ENCODE data around the gene CCR5AS.

The CCR5AS gene

GRCh38 chr3:46353090-46353489 lies 53.8 kb downstream of the CCR5AS start:
- Histone ChIP-seq H3K9ac (ENCODE audit: low read length in 2 of 2) (no peak overlapping the region), H3K4me1 (ENCODE audit: control insufficient read depth, insufficient read depth, low read length) (no peaks in the 10 kb centered on the region), H3K36me3 (ENCODE audit: control insufficient read depth in 2 of 2, insufficient read depth in 2 of 2, low read length in 2 of 2) (no peaks in the 10 kb centered on the region), H3K9me3 (ENCODE audit: control insufficient read depth in 2 of 2, low read length in 2 of 2) (no peaks in the 10 kb centered on the region), H3K27ac (ENCODE audit: low read length) (no peak overlapping the region), H3K4me3 (ENCODE audit: low read length in 2 of 2) (no peak overlapping the region), H3K27me3 (ENCODE audit: control insufficient read depth in 1 of 2, insufficient read depth in 2 of 2, low read length in 2 of 2) (peaks cover 0 to 5% of the 10 kb centered on the region in 2 donors)

DNA sequence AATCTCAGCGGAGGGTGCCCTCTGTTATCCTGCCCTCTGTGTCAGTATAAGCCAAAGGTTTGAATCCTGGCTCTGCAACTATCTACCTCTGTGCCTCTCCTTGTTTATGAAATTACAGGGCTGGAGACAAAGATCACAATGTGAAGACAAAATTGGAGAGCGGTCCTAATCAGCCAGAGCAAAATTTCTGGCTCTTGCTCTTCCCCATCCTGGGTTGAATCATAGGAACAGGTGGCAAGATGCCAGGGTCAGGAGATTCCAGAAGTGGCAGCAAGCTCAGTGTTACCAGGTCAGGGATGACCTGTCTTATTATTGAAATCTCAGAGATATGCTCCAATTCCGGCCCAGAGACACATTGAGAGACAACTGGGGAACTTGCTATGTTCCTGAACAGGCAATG lies 55.2 kb downstream of the CCR5AS start:
- Histone ChIP-seq H3K27me3 (ENCODE audit: control insufficient read depth in 1 of 2, insufficient read depth in 2 of 2, low read length in 2 of 2) (peaks cover 0 to 2% of the 10 kb centered on the region in 2 donors), H3K27ac (ENCODE audit: low read length) (no peak overlapping the region), H3K4me3 (ENCODE audit: low read length in 2 of 2) (no peak overlapping the region), H3K9ac (ENCODE audit: low read length in 2 of 2) (no peak overlapping the region), H3K9me3 (ENCODE audit: control insufficient read depth in 2 of 2, low read length in 2 of 2) (no peaks in the 10 kb centered on the region), H3K4me1 (ENCODE audit: control insufficient read depth, insufficient read depth, low read length) (no peaks in the 10 kb centered on the region), H3K36me3 (ENCODE audit: control insufficient read depth in 2 of 2, insufficient read depth in 2 of 2, low read length in 2 of 2) (no peaks in the 10 kb centered on the region)

DNA sequence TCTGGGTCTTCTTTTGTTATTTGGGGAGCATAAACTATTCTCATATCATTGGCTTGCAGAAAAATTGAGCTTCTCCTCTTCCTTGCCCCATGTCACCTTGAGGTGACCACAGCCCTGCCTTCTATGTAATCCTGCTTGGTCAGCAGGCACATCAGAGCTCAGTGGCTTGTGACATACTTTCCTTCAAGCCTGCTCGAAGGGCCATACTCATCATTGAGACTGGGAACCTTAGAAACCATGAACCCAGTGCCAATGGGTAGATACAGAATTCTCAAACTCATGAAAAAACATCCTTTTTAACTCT lies 56.7 kb downstream of the CCR5AS start:
- Histone ChIP-seq H3K9ac (ENCODE audit: low read length in 2 of 2) (no peak overlapping the region), H3K4me3 (ENCODE audit: low read length in 2 of 2) (no peak overlapping the region), H3K9me3 (ENCODE audit: control insufficient read depth in 2 of 2, low read length in 2 of 2) (no peaks in the 10 kb centered on the region), H3K4me1 (ENCODE audit: control insufficient read depth, insufficient read depth, low read length) (no peaks in the 10 kb centered on the region), H3K36me3 (ENCODE audit: control insufficient read depth in 2 of 2, insufficient read depth in 2 of 2, low read length in 2 of 2) (no peaks in the 10 kb centered on the region), H3K27me3 (ENCODE audit: control insufficient read depth in 1 of 2, insufficient read depth in 2 of 2, low read length in 2 of 2) (peaks cover 0 to 2% of the 10 kb centered on the region in 2 donors), H3K27ac (ENCODE audit: low read length) (no peak overlapping the region)

- Histone ChIP-seq H3K9me3 (ENCODE audit: control insufficient read depth in 2 of 2, low read length in 2 of 2) (no peaks in the 10 kb centered on the region), H3K27me3 (ENCODE audit: control insufficient read depth in 1 of 2, insufficient read depth in 2 of 2, low read length in 2 of 2) (peaks cover 0 to 2% of the 10 kb centered on the region in 2 donors), H3K4me3 (ENCODE audit: low read length in 2 of 2) (no peak overlapping the region), H3K4me1 (ENCODE audit: control insufficient read depth, insufficient read depth, low read length) (no peaks in the 10 kb centered on the region), H3K9ac (ENCODE audit: low read length in 2 of 2) (no peak overlapping the region), H3K36me3 (ENCODE audit: control insufficient read depth in 2 of 2, insufficient read depth in 2 of 2, low read length in 2 of 2) (no peaks in the 10 kb centered on the region), H3K27ac (ENCODE audit: low read length) (no peak overlapping the region)
Measured at GRCh38 chr3:46349484-46350261, 57.2 kb downstream of the CCR5AS start.

GRCh38 chr3:46348823-46349482 lies 57.9 kb downstream of the CCR5AS start:
- Histone ChIP-seq H3K9me3 (ENCODE audit: control insufficient read depth in 2 of 2, low read length in 2 of 2) (no peaks in the 10 kb centered on the region), H3K27me3 (ENCODE audit: control insufficient read depth in 1 of 2, insufficient read depth in 2 of 2, low read length in 2 of 2) (peaks cover 0 to 2% of the 10 kb centered on the region in 2 donors), H3K9ac (ENCODE audit: low read length in 2 of 2) (no peak overlapping the region), H3K4me1 (ENCODE audit: control insufficient read depth, insufficient read depth, low read length) (no peaks in the 10 kb centered on the region), H3K4me3 (ENCODE audit: low read length in 2 of 2) (no peak overlapping the region), H3K36me3 (ENCODE audit: control insufficient read depth in 2 of 2, insufficient read depth in 2 of 2, low read length in 2 of 2) (no peaks in the 10 kb centered on the region), H3K27ac (ENCODE audit: low read length) (no peak overlapping the region)

GRCh38 chr3:46344476-46344875 lies 62.4 kb downstream of the CCR5AS start:
- Histone ChIP-seq H3K36me3 (ENCODE audit: control insufficient read depth in 2 of 2, insufficient read depth in 2 of 2, low read length in 2 of 2) (no peaks in the 10 kb centered on the region), H3K4me3 (ENCODE audit: low read length in 2 of 2) (no peak overlapping the region), H3K9ac (ENCODE audit: low read length in 2 of 2) (no peak overlapping the region), H3K9me3 (ENCODE audit: control insufficient read depth in 2 of 2, low read length in 2 of 2) (no peaks in the 10 kb centered on the region), H3K27me3 (ENCODE audit: control insufficient read depth in 1 of 2, insufficient read depth in 2 of 2, low read length in 2 of 2) (no peaks in the 10 kb centered on the region), H3K27ac (ENCODE audit: low read length) (no peak overlapping the region), H3K4me1 (ENCODE audit: control insufficient read depth, insufficient read depth, low read length) (no peaks in the 10 kb centered on the region)

DNA sequence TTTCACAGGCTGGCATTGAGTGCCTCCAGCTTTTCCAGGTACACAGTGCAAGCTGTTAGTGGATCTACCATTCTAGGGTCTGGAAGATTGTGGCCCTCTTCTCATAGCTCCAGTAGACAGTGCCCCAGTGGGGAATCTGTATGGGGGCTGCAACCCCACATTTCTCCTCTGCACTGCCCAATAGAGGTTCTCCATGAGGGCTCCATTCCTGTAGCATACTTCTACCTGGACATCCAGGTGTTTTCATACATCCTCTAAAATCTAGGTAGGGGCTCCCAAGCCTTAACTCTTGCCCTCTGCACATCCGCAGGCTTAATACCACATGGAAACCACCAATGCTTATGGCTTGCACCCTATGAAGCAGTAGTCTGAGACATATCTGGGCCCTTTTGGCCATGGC lies 68.0 kb downstream of the CCR5AS start:
- Histone ChIP-seq H3K36me3 (ENCODE audit: control insufficient read depth in 2 of 2, insufficient read depth in 2 of 2, low read length in 2 of 2) (no peaks in the 10 kb centered on the region), H3K27me3 (ENCODE audit: control insufficient read depth in 1 of 2, insufficient read depth in 2 of 2, low read length in 2 of 2) (no peaks in the 10 kb centered on the region), H3K4me3 (ENCODE audit: low read length in 2 of 2) (no peak overlapping the region)

GRCh38 chr3:46337911-46338310 lies 69.0 kb downstream of the CCR5AS start:
- Histone ChIP-seq H3K9ac (ENCODE audit: low read length in 2 of 2) (no peak overlapping the region), H3K36me3 (ENCODE audit: control insufficient read depth in 2 of 2, insufficient read depth in 2 of 2, low read length in 2 of 2) (no peaks in the 10 kb centered on the region), H3K27me3 (ENCODE audit: control insufficient read depth in 1 of 2, insufficient read depth in 2 of 2, low read length in 2 of 2) (no peaks in the 10 kb centered on the region), H3K27ac (ENCODE audit: low read length) (no peak overlapping the region), H3K9me3 (ENCODE audit: control insufficient read depth in 2 of 2, low read length in 2 of 2) (peaks cover 0 to 5% of the 10 kb centered on the region in 2 donors), H3K4me1 (ENCODE audit: control insufficient read depth, insufficient read depth, low read length) (no peaks in the 10 kb centered on the region), H3K4me3 (ENCODE audit: low read length in 2 of 2) (no peak overlapping the region)

More for the DNA sequence above, 68.0 kb downstream of the CCR5AS start:
- H3K27ac ChIP-seq (ENCODE audit: low read length), result no peak overlapping the region
- H3K9ac ChIP-seq (ENCODE audit: low read length in 2 of 2), result no peak overlapping the region
- H3K4me1 ChIP-seq (ENCODE audit: control insufficient read depth, insufficient read depth, low read length), result no peaks in the 10 kb centered on the region
- peaks cover 0 to 5% of the 10 kb centered on the region in 2 donors for H3K9me3 ChIP-seq (ENCODE audit: control insufficient read depth in 2 of 2, low read length in 2 of 2)

- Histone ChIP-seq H3K4me1 (ENCODE audit: control insufficient read depth, insufficient read depth, low read length) (no peaks in the 10 kb centered on the region), H3K27me3 (ENCODE audit: control insufficient read depth in 1 of 2, insufficient read depth in 2 of 2, low read length in 2 of 2) (no peaks in the 10 kb centered on the region), H3K4me3 (ENCODE audit: low read length in 2 of 2) (no peak overlapping the region), H3K36me3 (ENCODE audit: control insufficient read depth in 2 of 2, insufficient read depth in 2 of 2, low read length in 2 of 2) (no peaks in the 10 kb centered on the region), H3K27ac (ENCODE audit: low read length) (no peak overlapping the region), H3K9ac (ENCODE audit: low read length in 2 of 2) (no peak overlapping the region), H3K9me3 (ENCODE audit: control insufficient read depth in 2 of 2, low read length in 2 of 2) (peaks cover 0 to 5% of the 10 kb centered on the region in 2 donors)
Measured at GRCh38 chr3:46335541-46335940, 71.3 kb downstream of the CCR5AS start.

GRCh38 chr3:46334741-46335478 lies 72.0 kb downstream of the CCR5AS start:
- H3K27ac ChIP-seq (ENCODE audit: low read length), result no peak overlapping the region

More at GRCh38 chr3:46334741-46335478, 72.0 kb downstream of the CCR5AS start:
- H3K4me3 ChIP-seq (ENCODE audit: low read length in 2 of 2), result no peak overlapping the region
- no peaks in the 10 kb centered on the region for H3K27me3 ChIP-seq (ENCODE audit: control insufficient read depth in 1 of 2, insufficient read depth in 2 of 2, low read length in 2 of 2)
- peaks cover 0 to 5% of the 10 kb centered on the region in 2 donors for H3K9me3 ChIP-seq (ENCODE audit: control insufficient read depth in 2 of 2, low read length in 2 of 2)
- H3K4me1 ChIP-seq (ENCODE audit: control insufficient read depth, insufficient read depth, low read length), result no peaks in the 10 kb centered on the region
- no peak overlapping the region for H3K9ac ChIP-seq (ENCODE audit: low read length in 2 of 2)
- H3K36me3 ChIP-seq (ENCODE audit: control insufficient read depth in 2 of 2, insufficient read depth in 2 of 2, low read length in 2 of 2), result no peaks in the 10 kb centered on the region

Measured in stomach smooth muscle (tissue), 2 donors.